SK-N-MC (cell line): Measurements from ENCODE around the gene ABLIM2.
A peak's percentile ranks its signal among the peaks of the same experiment; 100 is the strongest.

Experiments used
- EZH2 ChIP-seq: fragments of 200-600 bp; sonication (generic); IDR thresholded peaks from one replicate; pipeline ENCODE4 v1.6.1; 2017; ENCODE audit warnings: antibody characterized with exemption
- POLR2AphosphoS5 ChIP-seq: IDR thresholded peaks from 2 replicates; pipeline ENCODE4 v1.6.1; 2012; ENCODE audit warnings: mild to moderate bottlenecking, low read depth, low read length, borderline replicate concordance

GRCh38 chr4:7939377-7940108 lies 219.1 kb downstream of the ABLIM2 start, which contains the start of gene AFAP1:
- TF ChIP-seq POLR2AphosphoS5: peak; percentile 40; the same call in 1 of the 2 replicates
- TF ChIP-seq EZH2: no peak
